ENCODE measurements around the gene ATF4.

The ATF4 gene

DNA sequence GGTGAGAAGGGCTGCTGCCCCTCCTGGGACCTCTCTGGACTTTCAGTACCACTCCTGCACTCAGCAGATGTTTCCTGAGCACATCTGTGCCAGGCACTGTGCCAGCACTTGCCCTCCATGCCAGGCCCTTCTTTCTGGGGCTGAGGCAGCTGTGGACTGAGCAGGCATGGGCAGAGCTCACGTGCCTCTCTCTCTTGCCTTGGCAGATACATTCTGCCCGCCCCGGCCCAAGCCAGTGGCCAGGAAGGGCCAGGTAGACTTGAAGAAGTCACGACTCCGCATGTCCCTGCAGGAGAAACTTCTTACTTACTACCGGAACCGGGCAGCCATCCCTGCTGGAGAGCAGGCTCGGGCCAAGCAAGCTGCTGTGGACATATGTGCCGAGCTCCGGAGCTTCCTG is 8.3 kb upstream of the ATF4 start:
- no peak for TF ChIP-seq CEBPB (IDR thresholded peaks at IDR 0.05)
- TF ChIP-seq EGR1 (IDR thresholded peaks at IDR 0.05), result no peak
- TF ChIP-seq MAX (IDR thresholded peaks at IDR 0.05), result no peak
- TF ChIP-seq CREB1 (IDR thresholded peaks at IDR 0.05; ENCODE audit: low read depth), result no peak
- no peak for TF ChIP-seq FOXM1 (IDR thresholded peaks at IDR 0.05; ENCODE audit: borderline replicate concordance, low read depth)
- no peak for TF ChIP-seq YY1 (IDR thresholded peaks at IDR 0.05; ENCODE audit: low read depth)

- no peak for TF ChIP-seq CREB1 (IDR thresholded peaks at IDR 0.05; ENCODE audit: low read depth)
- TF ChIP-seq TCF12 (IDR thresholded peaks at IDR 0.05; ENCODE audit: low read depth), result no peak
- TF ChIP-seq YY1 (IDR thresholded peaks at IDR 0.05; ENCODE audit: low read depth), result no peak
- no peak for TF ChIP-seq NFIC (IDR thresholded peaks at IDR 0.05)
- no peak for TF ChIP-seq EGR1 (IDR thresholded peaks at IDR 0.05)
- TF ChIP-seq ZBTB7A (IDR thresholded peaks at IDR 0.05; ENCODE audit: low read depth), result no peak
- TF ChIP-seq EP300 (IDR thresholded peaks at IDR 0.05; ENCODE audit: borderline replicate concordance), result no peak
- no peak for TF ChIP-seq TEAD4 (IDR thresholded peaks at IDR 0.05)
- TF ChIP-seq, protein P1, sequence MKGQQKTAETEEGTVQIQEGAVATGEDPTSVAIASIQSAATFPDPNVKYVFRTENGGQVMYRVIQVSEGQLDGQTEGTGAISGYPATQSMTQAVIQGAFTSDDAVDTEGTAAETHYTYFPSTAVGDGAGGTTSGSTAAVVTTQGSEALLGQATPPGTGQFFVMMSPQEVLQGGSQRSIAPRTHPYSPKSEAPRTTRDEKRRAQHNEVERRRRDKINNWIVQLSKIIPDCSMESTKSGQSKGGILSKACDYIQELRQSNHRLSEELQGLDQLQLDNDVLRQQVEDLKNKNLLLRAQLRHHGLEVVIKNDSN (IDR thresholded peaks at IDR 0.05), result no peak
- no peak for TF ChIP-seq RAD21 (IDR thresholded peaks at IDR 0.05; ENCODE audit: low read depth)
- no peak for TF ChIP-seq FOXM1 (IDR thresholded peaks at IDR 0.05; ENCODE audit: borderline replicate concordance, low read depth)
- no peak for TF ChIP-seq REST (IDR thresholded peaks at IDR 0.05; ENCODE audit: low read depth)
- no peak for TF ChIP-seq CEBPB (IDR thresholded peaks at IDR 0.05)
- no peak for TF ChIP-seq MAX (IDR thresholded peaks at IDR 0.05)
- no peak for TF ChIP-seq TAF1 (IDR thresholded peaks at IDR 0.05; ENCODE audit: low read depth)
Measured at GRCh38 chr22:39513791-39514190, 6.6 kb upstream of the ATF4 start.

GRCh38 chr22:39514373-39514973 is 5.9 kb upstream of the ATF4 start:
- no peak for TF ChIP-seq CEBPB (IDR thresholded peaks at IDR 0.05)
- TF ChIP-seq RAD21 (IDR thresholded peaks at IDR 0.05; ENCODE audit: low read depth), result peak; percentile 62

- TF ChIP-seq, protein P1 (IDR thresholded peaks at IDR 0.05), result no peak
- TF ChIP-seq CREB1 (IDR thresholded peaks at IDR 0.05; ENCODE audit: low read depth), result no peak
- TF ChIP-seq EP300 (IDR thresholded peaks at IDR 0.05; ENCODE audit: borderline replicate concordance), result no peak
- TF ChIP-seq EGR1 (IDR thresholded peaks at IDR 0.05), result no peak
- TF ChIP-seq TAF1 (IDR thresholded peaks at IDR 0.05; ENCODE audit: low read depth), result no peak
- TF ChIP-seq MAX (IDR thresholded peaks at IDR 0.05), result no peak
- no peak for TF ChIP-seq NFIC (IDR thresholded peaks at IDR 0.05)
Measured at GRCh38 chr22:39515266-39516050, 4.9 kb upstream of the ATF4 start.

GRCh38 chr22:39517470-39517869 is 2.9 kb upstream of the ATF4 start:
- TF ChIP-seq REST (IDR thresholded peaks at IDR 0.05; ENCODE audit: low read depth) (no peak), ZBTB7A (IDR thresholded peaks at IDR 0.05; ENCODE audit: low read depth) (no peak), TCF12 (IDR thresholded peaks at IDR 0.05; ENCODE audit: low read depth) (no peak), RAD21 (IDR thresholded peaks at IDR 0.05; ENCODE audit: low read depth) (no peak), TEAD4 (IDR thresholded peaks at IDR 0.05) (no peak), CEBPB (IDR thresholded peaks at IDR 0.05) (no peak), EP300 (IDR thresholded peaks at IDR 0.05; ENCODE audit: borderline replicate concordance) (no peak), MAX (IDR thresholded peaks at IDR 0.05) (no peak), NFIC (IDR thresholded peaks at IDR 0.05) (no peak), CREB1 (IDR thresholded peaks at IDR 0.05; ENCODE audit: low read depth) (no peak), EGR1 (IDR thresholded peaks at IDR 0.05) (no peak), YY1 (IDR thresholded peaks at IDR 0.05; ENCODE audit: low read depth) (no peak), TAF1 (IDR thresholded peaks at IDR 0.05; ENCODE audit: low read depth) (no peak), FOXM1 (IDR thresholded peaks at IDR 0.05; ENCODE audit: borderline replicate concordance, low read depth) (no peak)
- TF ChIP-seq, protein P1 (IDR thresholded peaks at IDR 0.05), result no peak
